Measurements from ENCODE around the gene NUFIP2. TPM values are rescaled to one million over a fixed set of nuclear protein-coding genes. Genes with fewer than 3 reads are reported as not detected.

NUFIP2 gene
- total RNA-seq, 1 donor from 2014 or later: 56.0 TPM

- no peak for DNase-seq (ENCODE audit: extremely low spot score, unreplicated experiment)
- H3K27me3 Mint-ChIP-seq: peaks cover 4% of the 10 kb centered on the region
- no peak overlapping the region for H3K4me3 Mint-ChIP-seq
- H3K9me3 Mint-ChIP-seq: no peaks in the 10 kb centered on the region
- H3K36me3 Mint-ChIP-seq: no peaks in the 10 kb centered on the region
- no peaks in the 10 kb centered on the region for H3K4me1 Mint-ChIP-seq (ENCODE audit: unreplicated experiment)
- TF ChIP-seq, protein P1, sequence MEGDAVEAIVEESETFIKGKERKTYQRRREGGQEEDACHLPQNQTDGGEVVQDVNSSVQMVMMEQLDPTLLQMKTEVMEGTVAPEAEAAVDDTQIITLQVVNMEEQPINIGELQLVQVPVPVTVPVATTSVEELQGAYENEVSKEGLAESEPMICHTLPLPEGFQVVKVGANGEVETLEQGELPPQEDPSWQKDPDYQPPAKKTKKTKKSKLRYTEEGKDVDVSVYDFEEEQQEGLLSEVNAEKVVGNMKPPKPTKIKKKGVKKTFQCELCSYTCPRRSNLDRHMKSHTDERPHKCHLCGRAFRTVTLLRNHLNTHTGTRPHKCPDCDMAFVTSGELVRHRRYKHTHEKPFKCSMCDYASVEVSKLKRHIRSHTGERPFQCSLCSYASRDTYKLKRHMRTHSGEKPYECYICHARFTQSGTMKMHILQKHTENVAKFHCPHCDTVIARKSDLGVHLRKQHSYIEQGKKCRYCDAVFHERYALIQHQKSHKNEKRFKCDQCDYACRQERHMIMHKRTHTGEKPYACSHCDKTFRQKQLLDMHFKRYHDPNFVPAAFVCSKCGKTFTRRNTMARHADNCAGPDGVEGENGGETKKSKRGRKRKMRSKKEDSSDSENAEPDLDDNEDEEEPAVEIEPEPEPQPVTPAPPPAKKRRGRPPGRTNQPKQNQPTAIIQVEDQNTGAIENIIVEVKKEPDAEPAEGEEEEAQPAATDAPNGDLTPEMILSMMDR (conservative IDR thresholded peaks at IDR 0.05): no peak
- no peak overlapping the region for H3K27ac Mint-ChIP-seq
These were observed 33.5 kb upstream of the NUFIP2 start for GRCh38 chr17:29327412-29327811.

DNA sequence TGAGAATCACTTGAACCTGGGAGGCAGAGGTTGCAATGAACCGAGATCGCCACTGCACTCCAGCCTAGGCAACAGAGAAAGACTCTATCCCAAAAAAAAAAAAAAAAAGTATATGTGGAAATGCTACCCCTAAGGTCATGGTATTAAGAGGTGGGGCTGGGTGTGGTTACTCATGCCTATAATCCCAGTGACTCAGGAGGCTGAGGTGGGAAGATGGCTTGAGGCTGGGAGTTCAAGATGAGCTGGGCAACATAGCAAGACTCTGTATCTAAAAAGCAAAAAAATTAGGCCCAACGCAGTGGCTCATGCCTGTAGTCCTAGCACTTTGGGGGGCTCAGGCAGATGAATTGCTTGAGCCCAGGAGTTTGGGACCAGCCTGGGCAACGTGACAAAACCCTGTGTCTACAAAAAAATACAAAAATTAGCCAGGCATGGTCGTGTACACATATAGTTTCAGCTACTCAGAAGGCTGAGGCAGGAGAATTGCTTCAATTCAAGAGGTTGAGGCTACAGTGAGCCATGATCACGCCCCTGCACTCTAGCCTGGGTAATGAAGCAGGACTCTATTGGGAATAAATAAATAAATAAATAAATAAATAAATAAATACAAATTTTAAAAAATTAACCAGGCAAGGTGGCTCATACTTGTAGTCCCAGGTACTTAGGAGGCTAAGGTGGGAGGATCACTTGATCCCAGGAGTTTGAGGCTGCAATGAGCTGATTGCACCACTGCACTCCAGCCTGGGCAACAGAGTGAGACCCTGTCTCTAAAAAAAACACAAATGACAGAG lies 32.3 kb upstream of the NUFIP2 start:
- H3K4me3 Mint-ChIP-seq: no peak overlapping the region
- no peaks in the 10 kb centered on the region for H3K4me1 Mint-ChIP-seq (ENCODE audit: unreplicated experiment)
- no peak overlapping the region for H3K27ac Mint-ChIP-seq
- H3K9me3 Mint-ChIP-seq: no peaks in the 10 kb centered on the region
- TF ChIP-seq, protein P1 (conservative IDR thresholded peaks at IDR 0.05): no peak
- no peaks in the 10 kb centered on the region for H3K36me3 Mint-ChIP-seq
- no peak for DNase-seq (ENCODE audit: extremely low spot score, unreplicated experiment)
- peaks cover 4% of the 10 kb centered on the region for H3K27me3 Mint-ChIP-seq

DNA sequence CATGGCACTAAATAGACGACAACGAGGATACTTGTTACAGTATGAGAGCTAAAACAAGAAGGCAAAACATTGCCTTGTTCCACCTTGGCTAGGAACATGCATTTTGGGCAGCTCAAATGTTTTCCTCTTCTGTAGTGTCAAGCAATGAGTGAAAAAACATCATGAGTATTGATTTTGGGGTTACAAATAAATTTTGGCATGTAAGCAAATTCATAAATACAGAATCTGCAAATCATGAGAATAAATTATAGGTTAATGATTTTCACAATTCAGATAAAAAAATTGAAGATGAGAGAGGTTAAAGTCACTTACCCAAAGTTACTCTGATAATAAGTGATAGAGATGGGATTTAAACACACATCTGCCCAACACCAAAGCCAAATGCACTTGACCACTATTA lies 28.4 kb upstream of the NUFIP2 start:
- Mint-ChIP-seq H3K27me3 (peaks cover 7% of the 10 kb centered on the region), H3K9me3 (no peaks in the 10 kb centered on the region), H3K36me3 (no peaks in the 10 kb centered on the region), H3K4me1 (ENCODE audit: unreplicated experiment) (no peaks in the 10 kb centered on the region), H3K27ac (no peak overlapping the region), H3K4me3 (no peak overlapping the region)
- TF ChIP-seq, protein P1 (conservative IDR thresholded peaks at IDR 0.05): no peak
- no peak for DNase-seq (ENCODE audit: extremely low spot score, unreplicated experiment)

- Mint-ChIP-seq H3K27me3 (no peaks in the 10 kb centered on the region), H3K27ac (no peak overlapping the region), H3K4me1 (ENCODE audit: unreplicated experiment) (no peaks in the 10 kb centered on the region), H3K9me3 (no peaks in the 10 kb centered on the region), H3K4me3 (no peak overlapping the region), H3K36me3 (no peaks in the 10 kb centered on the region)
- TF ChIP-seq, protein P1 (conservative IDR thresholded peaks at IDR 0.05): no peak
- no peak for DNase-seq (ENCODE audit: extremely low spot score, unreplicated experiment)
These were observed 9.4 kb upstream of the NUFIP2 start for GRCh38 chr17:29303386-29303785.

DNA sequence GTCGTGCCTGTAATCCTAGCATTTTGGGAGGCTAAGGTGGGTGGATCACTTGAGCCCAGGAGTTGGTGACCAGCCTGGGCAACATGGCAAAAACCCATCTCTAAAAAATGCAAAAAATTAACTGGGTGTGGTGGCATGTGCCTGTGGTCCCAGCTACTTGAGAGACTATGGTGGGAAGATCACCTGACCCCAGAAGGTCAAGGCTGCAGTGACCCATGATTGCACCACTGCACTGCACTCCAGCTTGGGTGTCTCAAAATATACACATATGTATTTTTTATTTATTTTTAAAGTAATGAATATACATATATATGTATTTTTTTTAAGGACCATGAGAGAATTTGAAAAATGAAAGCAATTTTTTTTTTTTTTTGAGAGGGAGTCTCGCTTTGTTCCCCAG lies 5.1 kb upstream of the NUFIP2 start:
- H3K36me3 Mint-ChIP-seq: no peaks in the 10 kb centered on the region
- TF ChIP-seq, protein P1 (conservative IDR thresholded peaks at IDR 0.05): no peak
- no peaks in the 10 kb centered on the region for H3K9me3 Mint-ChIP-seq
- no peaks in the 10 kb centered on the region for H3K27me3 Mint-ChIP-seq
- no peak overlapping the region for H3K27ac Mint-ChIP-seq
- peaks cover 7% of the 10 kb centered on the region for H3K4me1 Mint-ChIP-seq (ENCODE audit: unreplicated experiment)
- no peak for DNase-seq (ENCODE audit: extremely low spot score, unreplicated experiment)
- no peak overlapping the region for H3K4me3 Mint-ChIP-seq
